Retina (tissue), 1 donor: ENCODE results near the gene DLGAP1.

ENCODE experiments used
- DNase-seq: peaks from one replicate; pipeline ENCODE4 v3.0.0-alpha.2; 2016

The DLGAP1 gene

GRCh38 chr18:3923750-3924149, 531.4 kb downstream of the DLGAP1 start:
- DNase-seq, result no peak

- no peak for DNase-seq
Measured at GRCh38 chr18:3921826-3922225, 533.3 kb downstream of the DLGAP1 start.

- DNase-seq, result no peak
Measured at GRCh38 chr18:3920832-3921231, 534.3 kb downstream of the DLGAP1 start.

- no peak for DNase-seq
Measured at GRCh38 chr18:3919396-3920061, 535.6 kb downstream of the DLGAP1 start.

- no peak for DNase-seq
Measured at GRCh38 chr18:3916082-3916481, 539.0 kb downstream of the DLGAP1 start.

GRCh38 chr18:3914833-3915610, 540.1 kb downstream of the DLGAP1 start:
- no peak for DNase-seq

- DNase-seq, result no peak
Measured at GRCh38 chr18:3914109-3914508, 541.0 kb downstream of the DLGAP1 start.

GRCh38 chr18:3912705-3913104, 542.4 kb downstream of the DLGAP1 start:
- DNase-seq, result no peak

- no peak for DNase-seq
Measured at GRCh38 chr18:3911413-3911812, 543.7 kb downstream of the DLGAP1 start.

- no peak for DNase-seq
Measured at GRCh38 chr18:3910512-3910911, 544.6 kb downstream of the DLGAP1 start.

GRCh38 chr18:3907955-3908354, 547.2 kb downstream of the DLGAP1 start:
- DNase-seq, result no peak

- no peak for DNase-seq
Measured at GRCh38 chr18:3906116-3906750, 548.9 kb downstream of the DLGAP1 start.

- no peak for DNase-seq
Measured at GRCh38 chr18:3903337-3903736, 551.8 kb downstream of the DLGAP1 start.

- DNase-seq, result no peak
Measured at GRCh38 chr18:3902676-3903075, 552.4 kb downstream of the DLGAP1 start.

GRCh38 chr18:3901811-3902210, 553.3 kb downstream of the DLGAP1 start:
- no peak for DNase-seq

GRCh38 chr18:3901042-3901441, 554.1 kb downstream of the DLGAP1 start:
- no peak for DNase-seq

GRCh38 chr18:3900327-3900726, 554.8 kb downstream of the DLGAP1 start:
- no peak for DNase-seq

- DNase-seq, result no peak
Measured at GRCh38 chr18:3898861-3899613, 556.1 kb downstream of the DLGAP1 start.

- no peak for DNase-seq
Measured at GRCh38 chr18:3892152-3892551, 563.0 kb downstream of the DLGAP1 start.

- no peak for DNase-seq
Measured at GRCh38 chr18:3891245-3891644, 563.9 kb downstream of the DLGAP1 start.

GRCh38 chr18:3889803-3890202, 565.3 kb downstream of the DLGAP1 start:
- DNase-seq, result no peak

- DNase-seq, result no peak
Measured at GRCh38 chr18:3889121-3889520, 566.0 kb downstream of the DLGAP1 start.
